ENCODE measurements around the gene LIPA.

- TF ChIP-seq CTCF (IDR thresholded peaks at IDR 0.05) = no peak
- TF ChIP-seq POLR2A (IDR thresholded peaks at IDR 0.05) = no peak
Measured at GRCh38 chr10:89258881-89259280, 7.3 kb upstream of the LIPA start.
